HG02973 (cell line): ENCODE data around the gene TAPBPL.

ENCODE experiments used
- ATAC-seq: cut with Tn5 transposase; IDR thresholded peaks from one replicate; pipeline ENCODE4 v1.9.1; 2021; ENCODE audit warnings: moderate library complexity; ENCODE audit not compliant: unreplicated experiment

Gene TAPBPL

DNA sequence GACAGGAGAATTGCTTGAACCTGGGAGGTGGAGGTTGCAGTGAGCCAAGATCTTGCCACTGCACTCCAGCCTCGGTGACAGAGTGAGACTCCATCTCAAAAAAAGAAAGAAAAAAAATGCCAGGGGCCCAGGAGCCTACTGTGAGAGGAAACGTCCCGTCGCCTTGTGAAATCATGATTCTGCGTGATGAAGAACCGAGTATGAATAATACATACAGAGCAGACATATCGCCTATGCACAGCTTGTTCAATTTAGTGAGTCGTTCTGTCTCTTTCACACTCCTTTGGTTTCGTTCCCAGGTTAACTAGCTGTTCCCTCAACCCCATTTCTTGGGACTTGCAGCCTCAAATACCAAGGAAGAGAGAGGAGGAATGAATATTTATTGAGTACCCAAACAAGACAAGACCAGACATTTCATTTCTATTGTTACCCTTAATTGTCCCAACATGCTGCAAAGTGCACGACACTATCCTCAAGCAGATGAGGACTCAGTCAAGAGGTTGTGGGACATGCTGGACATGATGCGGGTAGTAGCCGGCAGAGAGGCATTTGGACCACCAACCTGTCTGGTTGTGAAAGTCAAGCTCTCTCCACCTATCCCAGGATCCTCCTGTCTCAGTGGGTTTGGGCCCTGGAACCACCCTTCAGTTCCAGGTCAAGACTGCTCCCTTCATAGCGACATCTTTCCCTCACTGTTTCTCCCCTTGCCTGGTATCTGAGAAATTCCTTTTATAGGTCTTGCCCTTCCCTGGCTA, 15.7 kb upstream of the TAPBPL start:
- ATAC-seq = no peak

DNA sequence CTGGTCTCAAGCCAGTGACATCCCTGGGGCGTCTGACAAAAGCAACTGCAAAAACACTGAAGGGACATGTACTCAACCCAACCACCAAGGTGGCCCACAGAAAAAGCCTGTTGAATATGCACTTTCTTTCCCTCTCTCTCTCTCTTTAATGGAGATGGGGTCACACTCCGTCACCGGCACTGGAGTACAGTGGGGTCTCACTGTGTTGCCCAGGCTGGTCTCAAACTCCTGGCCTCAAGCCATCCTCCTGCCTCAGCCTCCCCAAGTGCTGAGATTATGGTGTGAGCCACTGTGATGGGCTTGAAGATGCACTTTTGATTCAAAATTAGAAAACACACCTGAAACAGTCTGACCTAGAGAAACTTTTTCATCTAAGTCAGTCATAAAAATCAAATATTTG, 14.3 kb upstream of the TAPBPL start:
- ATAC-seq = no peak

DNA sequence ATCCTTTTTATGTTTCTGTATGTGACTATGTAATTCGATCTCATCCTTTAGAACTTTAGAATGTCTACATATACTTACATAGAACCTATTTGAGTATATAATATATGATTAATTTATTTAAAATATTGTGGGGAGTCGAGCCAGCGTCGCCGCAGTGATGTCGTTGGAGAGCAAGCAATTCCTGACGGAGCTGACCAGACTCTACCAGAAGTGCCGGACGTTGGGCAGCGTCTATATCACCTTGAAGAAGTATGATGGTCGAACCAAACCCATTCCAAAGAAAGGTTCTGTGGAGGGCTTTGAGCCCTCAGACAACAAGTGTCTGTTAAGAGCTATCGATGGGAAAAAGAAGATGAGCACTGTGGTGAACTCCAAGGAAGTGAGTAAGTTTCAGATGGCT, 13.5 kb upstream of the TAPBPL start:
- no peak for ATAC-seq

- ATAC-seq = no peak
These were observed 11.5 kb upstream of the TAPBPL start for GRCh38 chr12:6440391-6440790.

DNA sequence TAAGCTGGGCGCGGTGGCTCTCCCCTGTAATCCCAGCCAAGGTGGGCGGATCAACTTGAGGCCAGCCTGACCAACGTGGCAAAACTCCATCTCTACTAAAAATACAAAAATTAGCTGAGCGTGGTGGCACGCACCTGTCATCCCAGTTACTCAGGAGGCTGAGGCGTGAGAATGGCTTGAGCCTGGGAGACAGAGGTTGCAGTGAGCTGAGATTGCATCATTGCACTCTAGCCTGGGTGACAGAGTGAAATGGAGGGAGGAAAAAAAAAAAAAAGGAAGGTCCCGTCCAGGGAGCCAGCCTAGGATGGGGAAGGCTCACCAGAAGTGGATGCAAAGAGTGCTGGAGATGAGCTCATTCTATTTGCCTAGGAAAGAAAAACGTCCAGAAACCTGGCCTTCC, 9.0 kb upstream of the TAPBPL start:
- no peak for ATAC-seq

DNA sequence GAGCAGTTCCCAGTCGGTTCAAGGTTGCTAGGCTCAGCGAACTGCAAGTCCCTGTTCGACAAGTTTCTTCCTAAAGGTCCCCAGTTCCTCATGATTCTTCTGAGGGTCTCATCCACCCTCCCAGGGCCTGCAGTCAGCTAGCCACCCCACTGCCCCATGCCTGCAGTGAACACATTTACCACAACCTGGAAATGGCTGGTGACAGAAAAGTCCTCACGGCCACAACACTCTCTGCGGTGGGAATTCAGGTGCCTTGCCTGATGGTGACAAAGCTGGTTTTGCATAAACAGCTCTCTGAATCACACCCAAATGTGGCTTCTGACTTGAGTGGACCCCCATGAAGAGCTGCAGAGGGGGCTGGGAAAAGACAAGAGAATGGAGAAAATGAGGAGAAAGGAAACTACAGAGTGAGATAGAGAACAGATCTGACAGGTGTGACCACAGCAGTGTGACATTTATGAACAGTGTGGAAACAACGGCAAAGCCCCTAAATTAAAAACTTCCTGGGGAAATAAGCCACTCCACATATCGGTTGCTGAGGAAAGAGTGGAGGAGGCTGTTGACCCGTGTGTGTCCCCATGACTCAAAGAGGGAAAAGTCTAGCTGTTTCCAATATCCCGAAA, 8.4 kb upstream of the TAPBPL start:
- no peak for ATAC-seq

DNA sequence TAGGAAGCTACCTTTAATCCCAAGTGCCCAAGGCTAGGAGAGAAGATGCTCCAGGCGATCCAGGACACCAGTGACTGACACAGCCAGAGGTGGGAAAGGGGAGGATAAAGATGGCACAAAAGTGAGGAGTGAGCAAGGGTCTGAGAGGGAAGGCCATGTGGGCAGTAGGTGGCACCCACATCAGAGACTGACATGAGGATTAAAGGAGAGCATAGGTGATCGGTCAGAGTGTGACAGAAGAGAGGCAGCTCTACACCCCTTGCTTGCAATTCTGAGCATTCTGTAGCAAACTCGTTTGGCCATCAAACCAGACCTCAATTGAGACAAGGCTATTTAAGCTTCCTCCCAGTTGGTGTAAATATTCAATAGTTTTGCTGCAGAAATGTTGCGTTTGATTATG, 7.8 kb upstream of the TAPBPL start:
- no peak for ATAC-seq

GRCh38 chr12:6444704-6445688, 6.8 kb upstream of the TAPBPL start, which contains the start of gene CD27:
Gene CD27 (plus strand): TSS chr12:6444955. CDS start chr12:6445096, 141 bp downstream.
- no peak for ATAC-seq

DNA sequence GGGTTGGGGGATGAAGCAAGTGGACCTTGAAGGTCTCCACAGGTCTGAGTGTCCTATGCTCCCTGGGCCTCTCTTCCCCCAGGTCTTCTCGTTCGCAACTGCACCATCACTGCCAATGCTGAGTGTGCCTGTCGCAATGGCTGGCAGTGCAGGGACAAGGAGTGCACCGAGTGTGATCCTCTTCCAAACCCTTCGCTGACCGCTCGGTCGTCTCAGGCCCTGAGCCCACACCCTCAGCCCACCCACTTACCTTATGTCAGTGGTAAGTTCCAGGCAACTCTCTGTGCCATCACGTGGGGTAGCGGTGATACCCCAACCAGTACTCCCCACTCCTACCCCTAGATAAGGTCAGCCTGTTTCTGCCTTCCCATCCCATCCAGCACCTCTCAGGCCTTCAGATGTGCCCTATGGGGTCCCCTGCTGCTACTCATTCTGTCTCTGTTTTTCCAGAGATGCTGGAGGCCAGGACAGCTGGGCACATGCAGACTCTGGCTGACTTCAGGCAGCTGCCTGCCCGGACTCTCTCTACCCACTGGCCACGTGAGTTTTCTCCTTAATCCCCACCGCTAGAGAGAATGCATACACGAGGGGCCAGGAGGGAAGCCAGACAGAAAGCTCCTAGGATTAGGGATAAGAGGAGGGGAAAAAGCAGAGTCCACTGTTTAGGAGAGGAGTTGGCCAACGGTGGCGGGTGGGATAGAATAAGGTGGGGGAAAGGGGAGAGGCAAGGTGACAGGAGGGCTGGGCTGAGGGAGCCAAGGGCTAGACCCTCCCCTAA, 1.6 kb upstream of the TAPBPL start:
- ATAC-seq = no peak

DNA sequence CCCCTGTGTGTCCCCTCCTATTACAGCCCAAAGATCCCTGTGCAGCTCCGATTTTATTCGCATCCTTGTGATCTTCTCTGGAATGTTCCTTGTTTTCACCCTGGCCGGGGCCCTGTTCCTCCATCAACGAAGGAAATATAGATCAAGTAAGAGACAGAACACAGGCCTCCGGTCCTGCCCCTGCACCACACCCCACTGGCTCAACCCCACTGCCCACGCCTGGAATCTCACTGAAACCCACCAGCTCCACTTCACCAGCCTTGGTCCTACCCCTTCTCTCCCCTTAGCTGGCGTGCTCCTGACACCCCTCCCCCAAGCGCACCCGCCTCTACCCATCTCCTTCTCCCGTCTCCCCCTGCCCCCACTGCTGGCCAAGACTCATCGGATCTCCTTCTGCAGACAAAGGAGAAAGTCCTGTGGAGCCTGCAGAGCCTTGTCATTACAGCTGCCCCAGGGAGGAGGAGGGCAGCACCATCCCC, 934 bp upstream of the TAPBPL start:
- no peak for ATAC-seq

- peak; percentile 1 for ATAC-seq
These were observed 552 bp downstream of the TAPBPL start for GRCh38 chr12:6452245-6452943.

DNA sequence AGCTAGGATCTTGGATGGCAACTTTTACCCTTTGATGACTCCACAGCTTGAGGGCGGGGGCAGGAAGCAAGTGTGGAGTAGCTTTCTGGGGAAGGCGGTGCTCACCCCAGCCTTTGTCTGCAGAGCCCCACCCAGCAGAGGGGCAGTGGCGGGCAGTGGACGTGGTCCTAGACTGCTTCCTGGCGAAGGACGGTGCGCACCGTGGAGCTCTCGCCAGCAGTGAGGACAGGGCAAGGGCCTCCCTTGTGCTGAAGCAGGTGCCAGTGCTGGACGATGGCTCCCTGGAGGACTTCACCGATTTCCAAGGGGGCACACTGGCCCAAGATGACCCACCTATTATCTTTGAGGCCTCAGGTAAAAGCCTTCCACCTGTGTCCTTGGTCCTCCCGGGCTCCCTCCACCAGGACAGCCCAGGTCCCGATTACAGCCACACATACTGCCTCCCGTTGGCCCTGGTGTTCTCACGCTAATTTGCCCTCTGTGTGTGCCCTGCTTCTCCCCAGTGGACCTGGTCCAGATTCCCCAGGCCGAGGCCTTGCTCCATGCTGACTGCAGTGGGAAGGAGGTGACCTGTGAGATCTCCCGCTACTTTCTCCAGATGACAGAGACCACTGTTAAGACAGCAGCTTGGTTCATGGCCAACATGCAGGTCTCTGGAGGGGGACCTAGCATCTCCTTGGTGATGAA, 1.2 kb downstream of the TAPBPL start:
- ATAC-seq = no peak

- no peak for ATAC-seq
These were observed 5.5 kb downstream of the TAPBPL start for GRCh38 chr12:6457220-6457945.

GRCh38 chr12:6458281-6459003, 6.6 kb downstream of the TAPBPL start:
- ATAC-seq = no peak

GRCh38 chr12:6459004-6459337, 7.1 kb downstream of the TAPBPL start:
- ATAC-seq = no peak

DNA sequence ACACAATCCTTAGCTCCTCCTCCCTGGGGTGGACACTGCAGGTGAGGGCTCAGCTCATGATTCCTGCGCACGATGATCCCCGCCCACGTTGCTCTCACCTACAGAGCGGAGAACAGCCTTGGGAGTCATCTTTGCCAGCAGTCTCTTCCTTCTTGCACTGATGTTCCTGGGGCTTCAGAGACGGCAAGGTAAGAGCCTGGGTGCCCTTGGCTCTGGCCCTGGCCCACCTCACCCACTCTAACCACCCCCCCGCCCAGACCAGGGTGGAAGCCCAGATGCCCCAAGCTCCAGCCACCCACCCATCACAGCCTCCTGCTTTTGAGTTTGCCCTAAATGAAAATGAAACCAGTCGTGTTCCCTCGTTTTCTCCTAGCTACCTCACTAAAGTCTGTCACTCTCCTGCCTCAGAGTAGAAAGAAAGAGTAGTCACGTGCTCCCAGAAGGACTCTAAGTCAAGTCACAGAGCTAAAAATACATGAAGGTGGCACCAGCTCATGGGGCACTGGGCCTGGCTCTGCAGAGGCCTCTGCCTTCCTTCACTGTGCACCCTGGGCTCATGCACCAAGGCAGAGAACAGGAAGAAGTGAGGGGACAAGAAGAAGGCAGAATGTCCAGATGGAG, 9.0 kb downstream of the TAPBPL start:
- no peak for ATAC-seq

- peak; percentile 75 for ATAC-seq
These were observed 9.8 kb downstream of the TAPBPL start for GRCh38 chr12:6461401-6462233.
